ENCODE measurements around the gene GNG7.
A peak's percentile ranks its signal among the peaks of the same experiment; 100 is the strongest.

GNG7 gene

DNA sequence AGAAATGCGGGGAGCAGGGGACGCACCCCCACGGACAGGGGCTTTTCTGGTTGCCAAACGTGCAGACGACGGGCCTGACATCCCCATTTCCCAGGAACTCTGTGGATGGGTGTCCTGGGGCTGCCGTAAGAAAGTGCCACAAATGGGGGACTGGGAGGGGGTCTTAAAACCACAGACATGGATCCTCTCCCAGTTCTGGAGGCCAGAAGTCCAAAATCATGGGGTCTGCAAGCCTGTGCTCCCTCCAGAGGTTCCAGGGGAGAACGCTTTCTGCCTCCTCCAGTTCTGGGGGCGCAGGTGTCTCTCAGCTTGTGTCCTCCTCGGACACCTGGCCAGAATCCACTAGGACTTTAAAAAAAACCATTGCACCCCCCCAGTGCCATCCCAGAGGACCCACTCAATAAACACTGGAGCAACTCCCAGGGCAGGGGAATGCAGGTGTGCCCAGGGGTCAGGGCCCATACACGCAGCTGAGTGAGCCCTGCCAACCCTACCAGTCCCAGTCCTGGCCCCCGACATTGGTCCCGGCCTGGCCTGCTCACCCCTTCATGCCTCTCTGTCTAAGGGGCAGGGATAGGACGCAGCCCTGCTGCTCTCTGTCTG is 122.7 kb downstream of the GNG7 start:
- DNase-seq (ENCODE audit: low spot score): no peak
- no peak for TF ChIP-seq CTCF (IDR thresholded peaks at IDR 0.05)
- H3K4me3 ChIP-seq: peak overlapping the region; percentile 70
- H3K27ac ChIP-seq: peak overlapping the region; percentile 91 to 95

DNA sequence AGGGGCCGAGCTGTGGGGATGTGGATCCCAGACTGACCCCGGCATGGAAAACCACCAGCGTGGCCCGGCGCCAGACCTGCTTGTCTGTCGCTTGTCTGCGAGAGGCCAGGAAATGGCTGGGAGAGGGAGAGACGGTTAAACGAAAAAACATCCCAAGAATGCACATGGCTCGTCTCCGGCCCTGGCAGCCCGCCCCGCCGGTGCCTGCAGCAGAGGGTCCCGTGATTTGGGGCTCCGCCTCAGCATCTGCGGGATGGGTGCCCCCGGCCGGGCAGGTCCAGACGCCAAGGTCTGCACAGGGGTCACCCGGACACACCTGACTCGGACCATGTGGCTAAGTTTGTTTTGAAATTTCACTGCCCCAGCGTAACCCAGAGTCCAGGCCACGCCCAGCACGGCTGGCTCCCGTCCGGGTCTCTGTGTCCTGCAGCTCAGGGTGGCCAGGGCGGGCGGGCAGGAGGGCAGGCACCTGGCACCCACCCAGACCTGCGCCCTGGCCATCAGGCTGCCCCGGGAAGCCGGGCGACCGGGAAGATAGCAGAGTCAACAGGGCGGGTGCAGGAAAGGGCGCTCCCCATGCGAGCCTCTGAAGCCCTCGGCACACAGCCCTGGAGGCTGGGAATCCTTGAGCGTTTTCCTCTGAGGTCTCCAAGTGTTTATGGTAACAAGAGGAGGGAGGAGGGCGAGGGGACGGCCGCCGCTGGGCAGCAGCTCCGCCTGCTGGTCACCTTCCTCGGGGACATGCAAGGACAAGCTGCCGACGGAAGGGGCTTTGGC is 123.4 kb downstream of the GNG7 start:
- Histone ChIP-seq H3K27ac (peak overlapping the region; percentile 91 to 95), H3K4me3 (peak overlapping the region; percentile 70)
- TF ChIP-seq CTCF (IDR thresholded peaks at IDR 0.05): peak; percentile 95

DNA sequence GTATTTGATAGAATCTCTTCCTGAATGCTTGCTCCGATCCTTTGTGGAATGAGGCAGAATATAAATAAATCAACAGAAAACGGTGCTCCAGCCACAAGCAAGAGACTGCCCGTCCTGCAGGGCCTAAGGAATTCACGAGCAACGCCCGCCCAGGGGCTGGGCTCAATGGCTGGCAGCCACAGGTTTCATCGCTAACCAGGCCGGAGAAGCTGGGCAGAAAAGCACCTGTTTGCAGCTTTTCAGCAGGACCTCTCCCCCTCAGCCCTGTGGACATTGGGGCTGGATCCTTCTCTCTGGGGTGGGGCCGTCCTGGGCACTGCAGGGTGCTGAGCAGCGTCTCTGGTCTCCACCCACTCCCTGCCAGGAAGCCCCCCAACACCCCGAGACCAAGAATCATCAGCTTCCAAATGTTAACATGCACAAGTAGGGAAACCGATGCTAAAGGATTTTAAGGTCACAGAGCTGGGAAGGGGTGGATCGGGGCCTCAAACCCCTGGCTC is 124.1 kb downstream of the GNG7 start:
- DNase-seq (ENCODE audit: low spot score): no peak
- Histone ChIP-seq H3K27ac (peak overlapping the region; percentile 91 to 95), H3K4me3 (peak overlapping the region; percentile 70)
- no peak for TF ChIP-seq CTCF (IDR thresholded peaks at IDR 0.05)

More for the DNA sequence above, 123.4 kb downstream of the GNG7 start:
- peak; percentile 97 for DNase-seq (ENCODE audit: low spot score)

DNA sequence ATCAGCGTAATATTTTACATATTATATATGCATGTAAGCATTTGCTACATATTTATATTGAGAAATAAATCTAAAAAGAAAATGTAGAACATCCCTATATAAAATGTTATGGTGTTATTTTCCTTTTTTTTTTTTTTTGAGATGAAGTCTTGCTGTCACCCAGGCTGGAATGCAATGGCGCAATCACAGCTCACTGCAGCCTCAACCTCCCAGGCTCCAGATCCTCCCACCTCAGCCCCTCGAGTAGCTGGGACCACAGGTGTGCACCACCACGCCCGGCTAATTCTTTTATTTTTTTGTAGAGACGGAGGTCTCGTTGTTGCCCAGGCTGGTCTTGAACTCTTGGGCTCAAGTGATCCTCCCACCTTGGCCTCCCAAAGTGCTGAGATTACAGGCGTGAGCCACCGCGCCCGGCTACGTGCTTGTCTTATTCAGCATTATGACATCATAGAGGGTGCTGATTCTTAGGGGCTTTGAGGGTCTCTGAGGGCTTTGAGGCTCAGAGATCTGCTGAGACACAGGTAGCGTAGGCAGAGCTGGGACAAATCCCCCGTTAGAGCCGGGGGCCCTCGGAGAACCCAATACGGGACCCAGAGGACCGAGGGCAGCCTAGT is 124.7 kb downstream of the GNG7 start:
- Histone ChIP-seq H3K27ac (peak overlapping the region; percentile 91 to 95), H3K4me3 (peak overlapping the region; percentile 70)
- DNase-seq (ENCODE audit: low spot score): peak; percentile 77
- no peak for TF ChIP-seq CTCF (IDR thresholded peaks at IDR 0.05)

DNA sequence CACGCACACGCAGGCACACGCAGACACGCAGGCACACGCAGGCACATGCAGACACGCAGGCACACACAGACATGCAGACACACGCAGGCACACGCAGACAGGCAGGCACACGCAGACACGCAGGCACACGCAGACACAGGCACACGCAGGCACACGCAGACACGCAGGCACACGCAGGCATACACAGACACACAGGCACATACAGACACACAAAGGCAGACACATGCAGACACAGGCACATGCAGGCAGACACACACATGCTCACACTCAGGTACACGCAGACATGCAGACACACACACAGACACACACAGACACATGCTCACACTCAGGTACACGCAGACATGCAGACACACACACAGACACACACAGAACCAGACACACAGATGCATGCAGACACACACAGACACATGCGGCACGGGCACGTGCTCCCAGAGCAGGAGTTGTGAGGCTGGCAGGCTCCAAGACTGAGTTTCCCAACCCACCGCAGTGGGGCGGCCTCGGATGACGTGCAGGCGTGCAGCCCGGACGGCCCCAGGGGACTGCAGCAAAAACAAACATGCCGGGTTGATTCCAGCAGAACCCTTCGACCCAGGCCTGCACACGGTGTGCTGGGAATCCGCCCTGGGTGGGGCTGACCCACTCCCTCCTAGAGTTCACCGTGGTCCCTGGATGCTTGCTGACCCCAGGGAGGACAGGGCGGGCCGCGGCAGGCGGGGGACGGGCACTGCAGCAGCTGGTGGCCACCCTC is 126.6 kb downstream of the GNG7 start:
- H3K27ac ChIP-seq: peak overlapping the region; percentile 87 to 91
- no peak for TF ChIP-seq CTCF (IDR thresholded peaks at IDR 0.05)
- no peak overlapping the region for H3K4me3 ChIP-seq
- peak; percentile 99 for DNase-seq (ENCODE audit: low spot score)

DNA sequence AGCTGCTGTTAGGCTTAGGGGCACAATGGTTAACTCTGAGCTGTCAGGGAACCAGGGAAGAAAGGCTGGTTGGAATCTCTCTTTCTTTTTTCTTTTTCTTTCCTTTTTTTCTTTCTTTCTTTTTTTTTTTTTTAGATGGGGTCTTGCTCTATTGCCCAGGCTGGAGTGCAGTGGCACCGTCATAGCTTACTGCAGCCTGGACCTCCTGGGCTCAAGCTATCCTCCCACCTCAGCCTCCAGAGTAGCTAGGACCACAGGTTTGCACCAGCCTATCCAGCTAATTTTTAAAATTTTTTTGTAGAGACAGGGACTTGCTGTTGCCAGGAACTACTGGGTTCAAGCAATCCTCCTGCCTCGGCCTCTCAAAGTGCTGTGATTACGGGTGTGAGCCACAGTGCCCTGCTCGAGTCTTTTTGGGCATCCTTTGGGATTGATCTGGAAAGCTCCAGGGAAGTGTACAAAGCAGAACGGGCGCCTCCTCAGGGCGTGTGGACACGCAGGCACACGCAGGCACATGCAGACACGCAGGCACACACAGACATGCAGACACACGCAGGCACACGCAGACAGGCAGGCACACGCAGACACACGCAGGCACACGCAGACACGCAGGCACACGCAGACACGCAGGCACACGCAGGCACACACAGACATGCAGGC is 127.4 kb downstream of the GNG7 start:
- no peak for TF ChIP-seq CTCF (IDR thresholded peaks at IDR 0.05)
- Histone ChIP-seq H3K27ac (peak overlapping the region in 1 of 2 donors; percentile 87), H3K4me3 (no peak overlapping the region)
- peak; percentile 70 for DNase-seq (ENCODE audit: low spot score)

Measured in coronary artery (tissue), 2 donors.